Measurements from ENCODE around the gene MSH5.

DNA sequence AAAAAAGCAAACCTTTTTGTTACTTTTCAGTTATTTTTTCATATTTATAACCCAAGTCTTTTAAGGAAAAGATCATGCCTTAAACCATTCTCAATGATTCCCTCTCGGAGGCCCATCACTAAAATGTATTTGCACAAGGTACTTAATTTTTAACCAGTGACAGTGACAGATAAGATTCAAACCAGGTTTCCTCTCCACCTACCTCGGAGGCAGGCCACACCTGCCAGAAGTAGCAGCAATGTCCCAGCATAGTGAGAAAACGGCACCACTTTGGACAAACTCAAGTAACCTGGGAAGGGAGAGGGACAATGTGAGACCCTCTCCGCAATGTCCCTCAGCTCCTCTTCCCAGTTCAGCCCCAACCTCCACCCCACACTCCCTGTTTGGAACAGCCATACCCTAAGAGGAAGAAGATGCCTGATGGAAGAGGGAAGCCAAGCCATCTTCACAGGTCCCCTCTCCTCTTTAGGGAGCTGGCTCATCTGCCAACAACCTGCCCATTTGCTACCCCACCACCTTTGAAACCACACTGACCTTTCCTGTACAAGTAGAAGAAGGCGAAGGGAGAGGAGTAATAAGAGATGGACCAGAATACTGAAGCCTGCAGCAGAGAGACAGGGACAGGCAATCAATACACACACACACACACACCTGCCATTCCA lies 38.9 kb upstream of the MSH5 start:
- no peak for TF ChIP-seq POLR2A (IDR thresholded peaks at IDR 0.05)
- TF ChIP-seq, protein P1, sequence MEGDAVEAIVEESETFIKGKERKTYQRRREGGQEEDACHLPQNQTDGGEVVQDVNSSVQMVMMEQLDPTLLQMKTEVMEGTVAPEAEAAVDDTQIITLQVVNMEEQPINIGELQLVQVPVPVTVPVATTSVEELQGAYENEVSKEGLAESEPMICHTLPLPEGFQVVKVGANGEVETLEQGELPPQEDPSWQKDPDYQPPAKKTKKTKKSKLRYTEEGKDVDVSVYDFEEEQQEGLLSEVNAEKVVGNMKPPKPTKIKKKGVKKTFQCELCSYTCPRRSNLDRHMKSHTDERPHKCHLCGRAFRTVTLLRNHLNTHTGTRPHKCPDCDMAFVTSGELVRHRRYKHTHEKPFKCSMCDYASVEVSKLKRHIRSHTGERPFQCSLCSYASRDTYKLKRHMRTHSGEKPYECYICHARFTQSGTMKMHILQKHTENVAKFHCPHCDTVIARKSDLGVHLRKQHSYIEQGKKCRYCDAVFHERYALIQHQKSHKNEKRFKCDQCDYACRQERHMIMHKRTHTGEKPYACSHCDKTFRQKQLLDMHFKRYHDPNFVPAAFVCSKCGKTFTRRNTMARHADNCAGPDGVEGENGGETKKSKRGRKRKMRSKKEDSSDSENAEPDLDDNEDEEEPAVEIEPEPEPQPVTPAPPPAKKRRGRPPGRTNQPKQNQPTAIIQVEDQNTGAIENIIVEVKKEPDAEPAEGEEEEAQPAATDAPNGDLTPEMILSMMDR (IDR thresholded peaks at IDR 0.05) = no peak
